Measurements from ENCODE around the gene ADAM22. TPM values are rescaled to one million over a fixed set of nuclear protein-coding genes. Genes with fewer than 3 reads are reported as not detected.

ADAM22 gene
- polyA plus RNA-seq, 1 of the 3 experiments (the other 2 are of a cell fraction), result 3.0 TPM

GRCh38 chr7:88013981-88014380 lies 79.9 kb downstream of the ADAM22 start (continued):
- TF ChIP-seq TAF1 (IDR thresholded peaks at IDR 0.05; ENCODE audit: borderline replicate concordance, low read depth, low read length) (no peak), PBX3 (IDR thresholded peaks at IDR 0.05) (no peak), JUND (IDR thresholded peaks at IDR 0.05) (no peak)

GRCh38 chr7:88014581-88014980 lies 80.5 kb downstream of the ADAM22 start:
- TF ChIP-seq EZH2phosphoT487 (IDR thresholded peaks at IDR 0.05; ENCODE audit: borderline replicate concordance, low read depth), result no peak
- no peak for TF ChIP-seq FOXM1 (IDR thresholded peaks at IDR 0.05; ENCODE audit: low read depth)
- no peak; the same call in 1 of the 2 replicates for TF ChIP-seq USF2 (IDR thresholded peaks at IDR 0.05; ENCODE audit: borderline replicate concordance, low read depth, low read length)
- no peak for TF ChIP-seq CTCF (IDR thresholded peaks at IDR 0.05)
- TF ChIP-seq FOXJ3 (CRISPR knock-in tag; IDR thresholded peaks at IDR 0.05), result no peak
- TF ChIP-seq RXRA (IDR thresholded peaks at IDR 0.05; ENCODE audit: borderline replicate concordance, low read depth), result no peak
- TF ChIP-seq SMC3 (IDR thresholded peaks at IDR 0.05; ENCODE audit: low read depth, low read length), result no peak
- no peak for TF ChIP-seq YY1 (IDR thresholded peaks at IDR 0.05; ENCODE audit: low read depth)
- no peak for TF ChIP-seq RFX5 (IDR thresholded peaks at IDR 0.05; ENCODE audit: low read length)
- no peak for TF ChIP-seq EP300 (IDR thresholded peaks at IDR 0.05; ENCODE audit: borderline replicate concordance in 1 of 2, low read depth in 1 of 2, low read length in 1 of 2)
- no peak for TF ChIP-seq IRF3 (IDR thresholded peaks at IDR 0.05; ENCODE audit: low read depth, low read length)
- no peak overlapping the region for H3K9ac ChIP-seq
- WGBS (ENCODE audit: low lambda C conversion rate), result 85% methylated on average over 2 of the region's 2 CpGs
- H3F3A ChIP-seq (replicated peaks; ENCODE audit: insufficient read depth), result no peaks in the 10 kb centered on the region
- no peak overlapping the region for H3K4me2 ChIP-seq
- POLR2A ChIA-PET, result no interaction called here
- peaks cover 0 to 16% of the 10 kb centered on the region in 2 experiments; a peak in 2 of 4 replicates for H3K4me1 ChIP-seq (ENCODE audit: control insufficient read depth in 1 of 2, insufficient read depth in 2 of 2, low read depth in 1 of 2, low read length in 1 of 2)
- H2AFZ ChIP-seq (ENCODE audit: low read depth), result no peak overlapping the region
- H3K36me3 ChIP-seq (replicated peaks in 1 of 2; ENCODE audit: control insufficient read depth in 1 of 2, insufficient read depth in 2 of 2, low read length in 1 of 2), result no peaks in the 10 kb centered on the region
- no peak overlapping the region for H3K4me3 ChIP-seq (ENCODE audit: low read depth in 2 of 2, low read length in 1 of 2)
- H4K20me1 ChIP-seq (ENCODE audit: insufficient read depth), result no peaks in the 10 kb centered on the region
- no peaks in the 10 kb centered on the region for H3K79me2 ChIP-seq (ENCODE audit: insufficient read depth)
- no peaks in the 10 kb centered on the region for H3K9me3 ChIP-seq
- no peaks in the 10 kb centered on the region for H3K27me3 ChIP-seq (ENCODE audit: insufficient read depth)
- DNase-seq, result no peak
- H3K27ac ChIP-seq (ENCODE audit: low read depth in 2 of 2, low read length in 1 of 2), result peak overlapping the region in 1 of 2 experiments; percentile 89; a peak in 2 of 4 replicates
- CTCF ChIA-PET, result interaction anchor here (1.3 kb wide), 1 partner anchor 11 kb away, joined by 4 read pairs; no protein-coding TSS in a partner anchor
- no peaks in the 10 kb centered on the region for H3K9me2 ChIP-seq

All from SK-N-SH (cell line).